Activated naive CD8-positive, alpha-beta T cell treated with anti-CD3 and anti-CD28 coated beads, Interleukin-2, amount 50 U/mL, for 24 hours (primary cell): ENCODE measurements around the gene OR2AE1.
"Not testable (repeated sequence)": the region's sequence is repeated elsewhere in the genome, so short reads cannot be mapped to it uniquely, and the experiment has no call there.

Source experiments
- ATAC-seq: fragments of 150-1000 bp; cut with Tn5 transposase; one replicate; pipeline ENCODE4 v1.10.0; 2021
- DNase-seq: peaks from one replicate; pipeline ENCODE4 v3.0.0; 2021
- H3K27ac Mint-ChIP-seq: one replicate; pipeline ENCODE4 v1.8.0; 2021; ENCODE audit warnings: mild to moderate bottlenecking, mixed read lengths
- H3K27me3 Mint-ChIP-seq: one replicate; pipeline ENCODE4 v1.8.0; 2021; ENCODE audit warnings: mixed read lengths
- H3K36me3 Mint-ChIP-seq: one replicate; pipeline ENCODE4 v1.8.0; 2021; ENCODE audit warnings: low read depth, mixed read lengths
- H3K4me1 Mint-ChIP-seq: one replicate; pipeline ENCODE4 v1.8.0; 2021; ENCODE audit warnings: mixed read lengths
- H3K4me3 Mint-ChIP-seq: one replicate; pipeline ENCODE4 v1.8.0; 2021; ENCODE audit warnings: mild to moderate bottlenecking, moderate library complexity, mixed read lengths
- H3K9me3 Mint-ChIP-seq: one replicate; pipeline ENCODE4 v1.8.0; 2021; ENCODE audit warnings: mixed read lengths

The OR2AE1 gene

GRCh38 chr7:99890348-99890747 lies 13.5 kb upstream of the OR2AE1 start:
- not testable (repeated sequence) for H3K9me3 Mint-ChIP-seq

GRCh38 chr7:99888366-99888765 lies 11.5 kb upstream of the OR2AE1 start:
- not testable (repeated sequence) for H3K9me3 Mint-ChIP-seq, H3K4me1 Mint-ChIP-seq, H3K27me3 Mint-ChIP-seq, H3K27ac Mint-ChIP-seq, H3K4me3 Mint-ChIP-seq, ATAC-seq, DNase-seq
- H3K36me3 Mint-ChIP-seq = peaks cover 36% of the 10 kb centered on the region

More at GRCh38 chr7:99890348-99890747, 13.5 kb upstream of the OR2AE1 start:
- not testable (repeated sequence) for H3K4me3 Mint-ChIP-seq, H3K27me3 Mint-ChIP-seq, ATAC-seq, H3K4me1 Mint-ChIP-seq, DNase-seq, H3K27ac Mint-ChIP-seq
- peaks cover 37% of the 10 kb centered on the region for H3K36me3 Mint-ChIP-seq

GRCh38 chr7:99881370-99881769 lies 4.5 kb upstream of the OR2AE1 start:
- Mint-ChIP-seq H3K9me3 (no peaks in the 10 kb centered on the region), H3K36me3 (peaks cover 2% of the 10 kb centered on the region), H3K4me1 (no peaks in the 10 kb centered on the region), H3K27me3 (no peaks in the 10 kb centered on the region), H3K27ac (no peak overlapping the region), H3K4me3 (no peak overlapping the region)
- ATAC-seq (no peak), DNase-seq (no peak)

GRCh38 chr7:99876491-99876890 lies 342 bp downstream of the OR2AE1 start:
- Mint-ChIP-seq H3K9me3 (no peaks in the 10 kb centered on the region), H3K4me3 (no peak overlapping the region), H3K4me1 (no peaks in the 10 kb centered on the region), H3K27me3 (no peaks in the 10 kb centered on the region), H3K27ac (no peak overlapping the region), H3K36me3 (no peaks in the 10 kb centered on the region)
- ATAC-seq = no peak
- DNase-seq = no peak

GRCh38 chr7:99868246-99868645 lies 8.6 kb downstream of the OR2AE1 start:
- no peak for DNase-seq
- H3K27ac Mint-ChIP-seq = no peak overlapping the region
- ATAC-seq = no peak
- H3K4me3 Mint-ChIP-seq = no peak overlapping the region
- H3K36me3 Mint-ChIP-seq = no peaks in the 10 kb centered on the region
- H3K27me3 Mint-ChIP-seq = peaks cover 3% of the 10 kb centered on the region
- no peaks in the 10 kb centered on the region for H3K4me1 Mint-ChIP-seq
- H3K9me3 Mint-ChIP-seq = no peaks in the 10 kb centered on the region

GRCh38 chr7:99867477-99867876 lies 9.4 kb downstream of the OR2AE1 start:
- not testable (repeated sequence) for H3K27ac Mint-ChIP-seq, H3K36me3 Mint-ChIP-seq

GRCh38 chr7:99863847-99864440 lies 12.9 kb downstream of the OR2AE1 start:
- H3K27ac Mint-ChIP-seq = no peak overlapping the region
- no peak for ATAC-seq
- no peak overlapping the region for H3K4me3 Mint-ChIP-seq
- H3K9me3 Mint-ChIP-seq = no peaks in the 10 kb centered on the region
- peaks cover 7% of the 10 kb centered on the region for H3K27me3 Mint-ChIP-seq
- no peaks in the 10 kb centered on the region for H3K36me3 Mint-ChIP-seq
- no peak for DNase-seq
- no peaks in the 10 kb centered on the region for H3K4me1 Mint-ChIP-seq

More at GRCh38 chr7:99867477-99867876, 9.4 kb downstream of the OR2AE1 start:
- H3K9me3 Mint-ChIP-seq, ATAC-seq, H3K4me1 Mint-ChIP-seq, H3K4me3 Mint-ChIP-seq, H3K27me3 Mint-ChIP-seq, DNase-seq: not testable (repeated sequence)

GRCh38 chr7:99860281-99861127 lies 16.3 kb downstream of the OR2AE1 start:
- no peaks in the 10 kb centered on the region for H3K4me1 Mint-ChIP-seq
- no peak overlapping the region for H3K4me3 Mint-ChIP-seq
- H3K27ac Mint-ChIP-seq = no peak overlapping the region
- no peaks in the 10 kb centered on the region for H3K9me3 Mint-ChIP-seq
- peaks cover 4% of the 10 kb centered on the region for H3K27me3 Mint-ChIP-seq
- no peak for ATAC-seq
- no peak for DNase-seq
- H3K36me3 Mint-ChIP-seq = no peaks in the 10 kb centered on the region

- no peak overlapping the region for H3K27ac Mint-ChIP-seq
- H3K36me3 Mint-ChIP-seq = no peaks in the 10 kb centered on the region
- no peaks in the 10 kb centered on the region for H3K9me3 Mint-ChIP-seq
- no peak for ATAC-seq
- H3K27me3 Mint-ChIP-seq = no peaks in the 10 kb centered on the region
- no peak for DNase-seq
- H3K4me1 Mint-ChIP-seq = no peaks in the 10 kb centered on the region
- H3K4me3 Mint-ChIP-seq = no peak overlapping the region
These were observed 21.6 kb downstream of the OR2AE1 start for GRCh38 chr7:99855236-99855635.

- no peaks in the 10 kb centered on the region for H3K36me3 Mint-ChIP-seq
- peaks cover 11% of the 10 kb centered on the region for H3K27me3 Mint-ChIP-seq
- H3K9me3 Mint-ChIP-seq = no peaks in the 10 kb centered on the region
- ATAC-seq (no peak), DNase-seq (no peak)
- no peaks in the 10 kb centered on the region for H3K4me1 Mint-ChIP-seq
- no peak overlapping the region for H3K27ac Mint-ChIP-seq
- no peak overlapping the region for H3K4me3 Mint-ChIP-seq
These were observed 28.2 kb downstream of the OR2AE1 start for GRCh38 chr7:99848420-99849216.

- Mint-ChIP-seq H3K4me1 (peaks cover 18% of the 10 kb centered on the region), H3K4me3 (no peak overlapping the region), H3K27ac (no peak overlapping the region), H3K9me3 (no peaks in the 10 kb centered on the region), H3K36me3 (no peaks in the 10 kb centered on the region), H3K27me3 (peaks cover 9% of the 10 kb centered on the region)
- ATAC-seq (no peak), DNase-seq (no peak)
These were observed 32.5 kb downstream of the OR2AE1 start for GRCh38 chr7:99844328-99844727.

- Mint-ChIP-seq H3K9me3 (no peaks in the 10 kb centered on the region), H3K27me3 (peaks cover 9% of the 10 kb centered on the region), H3K36me3 (no peaks in the 10 kb centered on the region), H3K27ac (no peak overlapping the region), H3K4me1 (peaks cover 23% of the 10 kb centered on the region), H3K4me3 (no peak overlapping the region)
- ATAC-seq = no peak
- DNase-seq = no peak
These were observed 33.0 kb downstream of the OR2AE1 start for GRCh38 chr7:99843808-99844207.

- Mint-ChIP-seq H3K4me1 (peaks cover 27% of the 10 kb centered on the region), H3K27me3 (peaks cover 4% of the 10 kb centered on the region), H3K9me3 (no peaks in the 10 kb centered on the region), H3K4me3 (no peak overlapping the region), H3K27ac (no peak overlapping the region), H3K36me3 (no peaks in the 10 kb centered on the region)
- ATAC-seq (no peak), DNase-seq (no peak)
These were observed 33.9 kb downstream of the OR2AE1 start for GRCh38 chr7:99842926-99843325.

GRCh38 chr7:99840136-99840869 lies 36.5 kb downstream of the OR2AE1 start:
- H3K27ac Mint-ChIP-seq = peak overlapping the region; percentile 9
- H3K9me3 Mint-ChIP-seq = no peaks in the 10 kb centered on the region
- H3K4me3 Mint-ChIP-seq = no peak overlapping the region
- DNase-seq = no peak
- no peak for ATAC-seq
- H3K4me1 Mint-ChIP-seq = peaks cover 34% of the 10 kb centered on the region
- H3K27me3 Mint-ChIP-seq = peaks cover under 1% of the 10 kb centered on the region
- H3K36me3 Mint-ChIP-seq = no peaks in the 10 kb centered on the region
